Stimulated activated CD4-positive, alpha-beta T cell treated with anti-CD3 and anti-CD28 coated beads, Interleukin-1b, Interleukin-23, amount 100 ng/mL, for 1 hour (primary cell): ENCODE measurements around the gene IGSF9B.

Experiments
- DNase-seq, 2 donors: peaks; one replicate each; pipeline ENCODE4 v3.0.0-alpha.2; 2020; ENCODE audit warnings: low read depth in 2 of 2

IGSF9B gene

GRCh38 chr11:133938166-133938565, 18.6 kb downstream of the IGSF9B start:
- no peak for DNase-seq

GRCh38 chr11:133937468-133937867, 19.3 kb downstream of the IGSF9B start:
- DNase-seq = no peak

GRCh38 chr11:133937015-133937414, 19.8 kb downstream of the IGSF9B start:
- no peak for DNase-seq

- no peak for DNase-seq
Observed at GRCh38 chr11:133936592-133936991, 20.2 kb downstream of the IGSF9B start.

- no peak for DNase-seq
Observed at GRCh38 chr11:133936136-133936535, 20.6 kb downstream of the IGSF9B start.

- no peak for DNase-seq
Observed at GRCh38 chr11:133935551-133935910, 21.2 kb downstream of the IGSF9B start.

GRCh38 chr11:133934599-133935550, 21.9 kb downstream of the IGSF9B start:
- no peak for DNase-seq

GRCh38 chr11:133934096-133934495, 22.7 kb downstream of the IGSF9B start:
- DNase-seq = no peak

- no peak for DNase-seq
Observed at GRCh38 chr11:133931449-133932060, 25.2 kb downstream of the IGSF9B start.

- no peak for DNase-seq
Observed at GRCh38 chr11:133930767-133931448, 25.9 kb downstream of the IGSF9B start.

GRCh38 chr11:133930053-133930766, 26.6 kb downstream of the IGSF9B start:
- no peak for DNase-seq

- DNase-seq = no peak
Observed at GRCh38 chr11:133929401-133930052, 27.2 kb downstream of the IGSF9B start.

GRCh38 chr11:133928628-133929059, 28.1 kb downstream of the IGSF9B start:
- no peak for DNase-seq

GRCh38 chr11:133927690-133928627, 28.8 kb downstream of the IGSF9B start:
- peak; percentile 24 to 43 for DNase-seq

GRCh38 chr11:133926466-133927246, 30.1 kb downstream of the IGSF9B start:
- no peak for DNase-seq

- no peak for DNase-seq
Observed at GRCh38 chr11:133925756-133926155, 31.0 kb downstream of the IGSF9B start.

GRCh38 chr11:133924661-133925060, 32.1 kb downstream of the IGSF9B start:
- no peak for DNase-seq

- no peak for DNase-seq
Observed at GRCh38 chr11:133922078-133922870, 34.5 kb downstream of the IGSF9B start.

- no peak for DNase-seq
Observed at GRCh38 chr11:133921513-133921912, 35.3 kb downstream of the IGSF9B start.
